Bronchial epithelial cell (primary cell): ENCODE results near the gene SAMHD1. TPM values are rescaled to one million over a fixed set of nuclear protein-coding genes. Genes with fewer than 3 reads are reported as not detected.

Source experiments
- DNase-seq: peaks from one replicate; pipeline ENCODE4 v3.0.0-alpha.2; 2010; ENCODE audit warnings: low read depth
- FAIRE-seq: peaks from 2 replicates; lab custom pipeline; 2011; peaks lifted over from hg19 to GRCh38; lab: Jason Lieb, UNC
- H3K27me3 ChIP-seq: 2 replicates; pipeline ENCODE4 v1.5.1; 2011; ENCODE audit warnings: low read length; ENCODE audit not compliant: control insufficient read depth, insufficient read depth
- H3K36me3 ChIP-seq: 2 replicates; pipeline ENCODE4 v1.5.1; 2011; ENCODE audit warnings: low read length; ENCODE audit not compliant: control insufficient read depth, insufficient read depth
- H3K4me3 ChIP-seq: 2 replicates; pipeline ENCODE4 v1.5.1; 2011; ENCODE audit warnings: mild to moderate bottlenecking, low read depth, low read length, control low read depth
- CTCF ChIP-seq: IDR thresholded peaks from 2 replicates; pipeline ENCODE4 v1.5.1; 2011; ENCODE audit warnings: mild to moderate bottlenecking, moderate library complexity, low read length, control low read depth, inconsistent platforms; ENCODE audit not compliant: insufficient read depth, severe bottlenecking
- total RNA-seq: library from RNA; depleted of rRNA; stranded (reverse); fragments of >200 nt; gene quantifications from 2 replicates; pipeline ENCODE4 v1.2.1, GENCODE V29; 2014

The SAMHD1 gene
- total RNA-seq, 1 donor from 2014 or later: 1.8 TPM

GRCh38 chr20:36852187-36852586 lies 99.3 kb downstream of the SAMHD1 start:
- Histone ChIP-seq H3K4me3 (no peak overlapping the region), H3K36me3 (peaks cover 2% of the 10 kb centered on the region), H3K27me3 (no peaks in the 10 kb centered on the region)
- no peak for TF ChIP-seq CTCF
- no peak for DNase-seq
- FAIRE-seq: no peak

- H3K27me3 ChIP-seq: no peaks in the 10 kb centered on the region
- H3K4me3 ChIP-seq: no peak overlapping the region
- no peak for DNase-seq
- TF ChIP-seq CTCF: no peak
- H3K36me3 ChIP-seq: peaks cover 2% of the 10 kb centered on the region
- FAIRE-seq: no peak
Observed at GRCh38 chr20:36851490-36851889, 100.0 kb downstream of the SAMHD1 start.

- peaks cover 2% of the 10 kb centered on the region for H3K36me3 ChIP-seq
- no peak for DNase-seq
- H3K4me3 ChIP-seq: no peak overlapping the region
- FAIRE-seq: no peak
- H3K27me3 ChIP-seq: no peaks in the 10 kb centered on the region
- TF ChIP-seq CTCF: no peak
Observed at GRCh38 chr20:36850759-36851158, 100.7 kb downstream of the SAMHD1 start.

- no peak for TF ChIP-seq CTCF
- Histone ChIP-seq H3K27me3 (no peaks in the 10 kb centered on the region), H3K36me3 (peaks cover 2% of the 10 kb centered on the region), H3K4me3 (no peak overlapping the region)
- no peak for DNase-seq
- no peak for FAIRE-seq
Observed at GRCh38 chr20:36849333-36850065, 102.0 kb downstream of the SAMHD1 start.

- no peak for TF ChIP-seq CTCF
- no peak overlapping the region for H3K4me3 ChIP-seq
- DNase-seq (no peak), FAIRE-seq (no peak)
- peaks cover 2% of the 10 kb centered on the region for H3K36me3 ChIP-seq
- no peaks in the 10 kb centered on the region for H3K27me3 ChIP-seq
Observed at GRCh38 chr20:36848677-36849076, 102.8 kb downstream of the SAMHD1 start.
